GM21717 (cell line): Measurements from ENCODE around the gene ZW10.
A peak's percentile ranks its signal among the peaks of the same experiment; 100 is the strongest.
"Not testable (repeated sequence)": the region's sequence is repeated elsewhere in the genome, so short reads cannot be mapped to it uniquely, and the experiment has no call there.

ENCODE experiments used
- ATAC-seq: cut with Tn5 transposase; IDR thresholded peaks from one replicate; pipeline ENCODE4 v1.9.1; 2021; ENCODE audit warnings: mild to moderate bottlenecking, moderate library complexity; ENCODE audit not compliant: unreplicated experiment

ZW10 gene

GRCh38 chr11:113773416-113774173, at the start of gene ZW10:
TSS of gene ZW10 (minus strand) at chr11:113773692. CDS start at chr11:113773666, 26 bp downstream.
- ATAC-seq = peak; percentile 98

- ATAC-seq = no peak
These were observed 44.9 kb upstream of the ZW10 start for GRCh38 chr11:113818426-113818825.

- ATAC-seq = no peak
These were observed 44.1 kb upstream of the ZW10 start for GRCh38 chr11:113817626-113818025.

GRCh38 chr11:113817162-113817561, 43.7 kb upstream of the ZW10 start:
- no peak for ATAC-seq

- ATAC-seq = no peak
These were observed 40.7 kb upstream of the ZW10 start for GRCh38 chr11:113814181-113814580.

- no peak for ATAC-seq
These were observed 35.4 kb upstream of the ZW10 start for GRCh38 chr11:113808931-113809330.

- no peak for ATAC-seq
These were observed 32.9 kb upstream of the ZW10 start for GRCh38 chr11:113806406-113806805.

GRCh38 chr11:113805640-113806039, 32.1 kb upstream of the ZW10 start:
- no peak for ATAC-seq

GRCh38 chr11:113802621-113803020, 29.1 kb upstream of the ZW10 start:
- ATAC-seq = no peak

- peak; percentile 72 for ATAC-seq
These were observed 23.3 kb upstream of the ZW10 start for GRCh38 chr11:113796663-113797259.

- ATAC-seq = no peak
These were observed 16.3 kb upstream of the ZW10 start for GRCh38 chr11:113789675-113790320.

GRCh38 chr11:113789016-113789415, 15.5 kb upstream of the ZW10 start:
- not testable (repeated sequence) for ATAC-seq

- ATAC-seq = no peak
These were observed 8.6 kb upstream of the ZW10 start for GRCh38 chr11:113782134-113782533.

- no peak for ATAC-seq
These were observed 8.2 kb upstream of the ZW10 start for GRCh38 chr11:113781682-113782081.

GRCh38 chr11:113779496-113779895, 6.0 kb upstream of the ZW10 start, which contains the start of gene CLDN25:
TSS of gene CLDN25 (plus strand) at chr11:113779796. CDS start at chr11:113779796, 0 bp downstream.
- ATAC-seq = no peak

GRCh38 chr11:113778111-113778910, 4.8 kb upstream of the ZW10 start:
- ATAC-seq = no peak

- ATAC-seq = no peak
These were observed 647 bp upstream of the ZW10 start for GRCh38 chr11:113774174-113774503.

GRCh38 chr11:113773092-113773415, 438 bp downstream of the ZW10 start:
- ATAC-seq = no peak

GRCh38 chr11:113771964-113772363, 1.5 kb downstream of the ZW10 start:
- ATAC-seq = no peak

GRCh38 chr11:113764527-113765219, 8.8 kb downstream of the ZW10 start:
- no peak for ATAC-seq

- not testable (repeated sequence) for ATAC-seq
These were observed 10.5 kb downstream of the ZW10 start for GRCh38 chr11:113763040-113763439.
